Skeletal muscle cell (primary cell): Measurements from ENCODE around the gene NBEA.

Experiments used
- DNase-seq: peaks from one replicate; pipeline ENCODE4 v3.0.0-alpha.2; 2010; ENCODE audit warnings: low read depth
- H3K4me3 ChIP-seq: 2 replicates; pipeline ENCODE4 v1.5.1; 2011; ENCODE audit warnings: low read depth, mild to moderate bottlenecking, control low read depth, low read length, moderate library complexity

NBEA gene

GRCh38 chr13:35159041-35159440 is 217.0 kb downstream of the NBEA start:
- no peak overlapping the region for H3K4me3 ChIP-seq
- no peak for DNase-seq

- no peak for DNase-seq
- no peak overlapping the region for H3K4me3 ChIP-seq
Observed at GRCh38 chr13:35160896-35161295, 218.8 kb downstream of the NBEA start.

- no peak for DNase-seq
- no peak overlapping the region for H3K4me3 ChIP-seq
Observed at GRCh38 chr13:35162420-35162819, 220.3 kb downstream of the NBEA start.

GRCh38 chr13:35163674-35164073 is 221.6 kb downstream of the NBEA start:
- no peak for DNase-seq
- no peak overlapping the region for H3K4me3 ChIP-seq

- DNase-seq = no peak
Observed at GRCh38 chr13:35164324-35164932, 222.4 kb downstream of the NBEA start.

GRCh38 chr13:35165205-35165604 is 223.1 kb downstream of the NBEA start:
- no peak for DNase-seq
- no peak overlapping the region for H3K4me3 ChIP-seq

More at GRCh38 chr13:35164324-35164932, 222.4 kb downstream of the NBEA start:
- H3K4me3 ChIP-seq = no peak overlapping the region

- H3K4me3 ChIP-seq = no peak overlapping the region
- no peak for DNase-seq
Observed at GRCh38 chr13:35179494-35179893, 237.4 kb downstream of the NBEA start.

- DNase-seq = no peak
- H3K4me3 ChIP-seq = no peak overlapping the region
Observed at GRCh38 chr13:35179920-35180663, 238.0 kb downstream of the NBEA start.

GRCh38 chr13:35190241-35190640 is 248.2 kb downstream of the NBEA start:
- no peak for DNase-seq

GRCh38 chr13:35191883-35192282 is 249.8 kb downstream of the NBEA start:
- DNase-seq = no peak
- no peak overlapping the region for H3K4me3 ChIP-seq

More at GRCh38 chr13:35190241-35190640, 248.2 kb downstream of the NBEA start:
- no peak overlapping the region for H3K4me3 ChIP-seq

GRCh38 chr13:35198613-35199200 is 256.6 kb downstream of the NBEA start:
- no peak for DNase-seq
- H3K4me3 ChIP-seq = no peak overlapping the region

GRCh38 chr13:35208587-35208986 is 266.5 kb downstream of the NBEA start:
- H3K4me3 ChIP-seq = no peak overlapping the region
- DNase-seq = no peak

GRCh38 chr13:35210261-35210660 is 268.2 kb downstream of the NBEA start:
- H3K4me3 ChIP-seq = no peak overlapping the region
- DNase-seq = peak; percentile 3

- DNase-seq = no peak
- no peak overlapping the region for H3K4me3 ChIP-seq
Observed at GRCh38 chr13:35211949-35212348, 269.9 kb downstream of the NBEA start.

- no peak overlapping the region for H3K4me3 ChIP-seq
- DNase-seq = no peak
Observed at GRCh38 chr13:35213911-35214310, 271.8 kb downstream of the NBEA start.

GRCh38 chr13:35216131-35216530 is 274.1 kb downstream of the NBEA start:
- no peak overlapping the region for H3K4me3 ChIP-seq
- no peak for DNase-seq

- DNase-seq = no peak
- no peak overlapping the region for H3K4me3 ChIP-seq
Observed at GRCh38 chr13:35219021-35219420, 277.0 kb downstream of the NBEA start.

- no peak overlapping the region for H3K4me3 ChIP-seq
- DNase-seq = no peak
Observed at GRCh38 chr13:35225159-35225558, 283.1 kb downstream of the NBEA start.

- H3K4me3 ChIP-seq = no peak overlapping the region
- DNase-seq = no peak
Observed at GRCh38 chr13:35225582-35225981, 283.5 kb downstream of the NBEA start.

GRCh38 chr13:35228536-35228935 is 286.5 kb downstream of the NBEA start:
- DNase-seq = no peak
- no peak overlapping the region for H3K4me3 ChIP-seq

GRCh38 chr13:35231426-35231825 is 289.4 kb downstream of the NBEA start:
- H3K4me3 ChIP-seq = no peak overlapping the region
- DNase-seq = no peak
